K562 (cell line): ENCODE data around the gene MLYCD. TPM values are rescaled to one million over a fixed set of nuclear protein-coding genes. Genes with fewer than 3 reads are reported as not detected.
A peak's percentile ranks its signal among the peaks of the same experiment; 100 is the strongest.

Experiments
- ATF2 ChIP-seq: sonication (generic); formaldehyde crosslinking; IDR thresholded peaks from 2 replicates; pipeline ENCODE4 v1.8.1; 2022; ENCODE audit warnings: missing genetic modification reagents
- BHLHE40 ChIP-seq: IDR thresholded peaks from 2 replicates; pipeline ENCODE4 v1.6.1; 2011; ENCODE audit warnings: low read length, improper control_type of control experiment
- BRF1 ChIP-seq: IDR thresholded peaks from 3 replicates; pipeline ENCODE4 v1.6.1; 2011; ENCODE audit warnings: borderline replicate concordance, mild to moderate bottlenecking; ENCODE audit not compliant: insufficient read length; ENCODE audit errors: extremely low read depth
- CTCF ChIP-seq, 3 experiments: IDR thresholded peaks in 2 of 3; conservative IDR thresholded peaks in 1 of 3; 2 replicates each; pipeline ENCODE4 v1.5.1; 2011 to 2012; ENCODE audit warnings: low read length in 3 of 3, mild to moderate bottlenecking in 3 of 3, control low read depth in 2 of 3, improper control_type of control experiment in 1 of 3, inconsistent platforms in 1 of 3, low read depth in 1 of 3, mixed read lengths in 1 of 3, moderate library complexity in 1 of 3; ENCODE audit not compliant: insufficient read depth in 2 of 3
- ERF ChIP-seq: fragments of 450-650 bp; formaldehyde crosslinking; IDR thresholded peaks from 2 replicates; pipeline ENCODE4 v1.4.0; 2020; ENCODE audit warnings: mild to moderate bottlenecking, mixed read lengths
- HCFC1 ChIP-seq: IDR thresholded peaks from 2 replicates; pipeline ENCODE4 v1.6.1; 2012; ENCODE audit warnings: low read depth, low read length, improper control_type of control experiment
- HDGF ChIP-seq: fragments of 450-650 bp; IDR thresholded peaks from 2 replicates; pipeline ENCODE4 v1.6.1; 2016
- HNRNPUL1 ChIP-seq: fragments of 200-400 bp; formaldehyde crosslinking; IDR thresholded peaks from 2 replicates; pipeline ENCODE4 v1.6.1; 2017; ENCODE audit warnings: low read length
- JUND ChIP-seq, 2 experiments: IDR thresholded peaks; 2 replicates in 1 of 2; 3 replicates in 1 of 2; pipeline ENCODE4 v1.6.1; 2011; ENCODE audit warnings: borderline replicate concordance in 2 of 2, low read depth in 2 of 2, low read length in 2 of 2, improper control_type of control experiment in 1 of 2, missing biosample characterization in 1 of 2, missing genetic modification characterization in 1 of 2, missing genetic modification reagents in 1 of 2
- KLF16 ChIP-seq: IDR thresholded peaks from 2 replicates; pipeline ENCODE4 v1.6.1; 2016; ENCODE audit warnings: antibody characterized with exemption
- LCOR ChIP-seq: sonication (generic); formaldehyde crosslinking; IDR thresholded peaks from 2 replicates; pipeline ENCODE4 v1.8.0; 2022; ENCODE audit warnings: mild to moderate bottlenecking, missing genetic modification reagents
- MCM5 ChIP-seq: fragments of 450-650 bp; IDR thresholded peaks from 2 replicates; pipeline ENCODE4 v1.6.1; 2016; ENCODE audit warnings: low read depth
- MYBL2 ChIP-seq, 2 experiments: fragments of 450-650 bp in 1 of 2; sonication (generic) in 1 of 2; formaldehyde crosslinking in 1 of 2; IDR thresholded peaks; 2 replicates each; pipeline versions ENCODE4 v1.6.1 to v1.8.1; 2017 to 2022; ENCODE audit warnings: borderline replicate concordance in 1 of 2, inconsistent platforms in 1 of 2, low read depth in 1 of 2, mild to moderate bottlenecking in 1 of 2, missing genetic modification reagents in 1 of 2, moderate library complexity in 1 of 2
- NRF1 ChIP-seq, 2 experiments: fragments of 450-650 bp; IDR thresholded peaks in 1 of 2; conservative IDR thresholded peaks in 1 of 2; 2 replicates each; pipeline ENCODE4 v1.6.1; 2014; ENCODE audit warnings: mild to moderate bottlenecking in 2 of 2
- RAD21 ChIP-seq, 2 experiments: fragments of 250-450 bp in 1 of 2; fragments of 450-650 bp in 1 of 2; sonication (Bioruptor Pico) in 1 of 2; formaldehyde crosslinking in 1 of 2; IDR thresholded peaks in 1 of 2; conservative IDR thresholded peaks in 1 of 2; 2 replicates each; pipeline versions ENCODE4 v1.4.0 to v1.8.0; 2020 to 2022; ENCODE audit warnings: mild to moderate bottlenecking in 2 of 2, moderate library complexity in 1 of 2
- RAD51 ChIP-seq: fragments of 450-650 bp; IDR thresholded peaks from 2 replicates; pipeline ENCODE4 v1.7.1; 2016; ENCODE audit warnings: low read depth, mild to moderate bottlenecking, borderline replicate concordance
- SMARCA5 ChIP-seq: fragments of 450-650 bp; IDR thresholded peaks from 2 replicates; pipeline ENCODE4 v1.6.1; 2016
- SMARCE1 ChIP-seq: fragments of 450-650 bp; IDR thresholded peaks from 2 replicates; pipeline ENCODE4 v1.7.1; 2016; ENCODE audit warnings: mild to moderate bottlenecking
- STAT5A ChIP-seq: IDR thresholded peaks from 2 replicates; pipeline ENCODE4 v1.6.1; 2012; ENCODE audit warnings: low read length, inconsistent platforms, borderline replicate concordance
- TCF15 ChIP-seq: fragments of 250-450 bp; sonication (Bioruptor Pico); IDR thresholded peaks from 2 replicates; pipeline ENCODE4 v1.8.0; 2022; ENCODE audit warnings: moderate library complexity, mild to moderate bottlenecking, inconsistent platforms
- TFAP4 ChIP-seq: sonication (generic); formaldehyde crosslinking; IDR thresholded peaks from 2 replicates; pipeline ENCODE4 v1.8.0; 2022; ENCODE audit warnings: missing genetic modification reagents, mild to moderate bottlenecking, moderate library complexity, borderline replicate concordance
- ZFP91 ChIP-seq: sonication (generic); formaldehyde crosslinking; IDR thresholded peaks from 2 replicates; pipeline ENCODE4 v1.8.0; 2022; ENCODE audit warnings: mild to moderate bottlenecking, missing genetic modification reagents
- polyA plus RNA-seq, 8 experiments: library from polyadenylated mRNA; depleted of rRNA in 4 of 8; stranded (reverse) in 5 of 8; unstranded in 3 of 8; fragments of >200 nt; fragmentation: Nextera tagmentation in 2 of 8; fragmentation: Illumina TruSeq in 1 of 8; extraction: Ambion mirVana in 2 of 8; extraction: Trizol in 1 of 8; gene quantifications; 2 replicates each; pipeline versions ENCODE4 v1.2.1 to v1.2.3, GENCODE V29; 2011 to 2014; ENCODE audit warnings: inconsistent platforms in 1 of 8, missing spikeins in 1 of 8
- total RNA-seq, 7 experiments: library from RNA; depleted of rRNA in 6 of 7; stranded (reverse); fragments of >200 nt in 6 of 7; fragmentation: Illumina TruSeq in 2 of 7; extraction: Trizol in 2 of 7; gene quantifications; 2 replicates each; pipeline versions ENCODE4 v1.2.1 to v1.2.3, GENCODE V29; 2011 to 2021; ENCODE audit warnings: low replicate concordance in 1 of 7

Gene MLYCD
- total and polyA plus RNA-seq, 9 of the 15 experiments (the other 6 are each of a cell fraction or from before 2014, with no cell fraction given): 0.15 to 2.0 (median 1.0) TPM

- TF ChIP-seq SMARCE1: no peak
- no peak for TF ChIP-seq HDGF
- TF ChIP-seq CTCF (IDR thresholded peaks at IDR 0.05 in 2 of 3, conservative IDR thresholded peaks at IDR 0.05 in 1 of 3; ENCODE audit: insufficient read depth in 2 of 3, low read depth in 1 of 3, low read length in 3 of 3): peak; percentile 93 to 96 (median 95)
- TF ChIP-seq MYBL2 (IDR thresholded peaks at IDR 0.05; ENCODE audit: low read depth): no peak
- no peak for TF ChIP-seq MYBL2 (CRISPR knock-in tag; IDR thresholded peaks at IDR 0.05; ENCODE audit: borderline replicate concordance)
- no peak for TF ChIP-seq ZFP91 (CRISPR knock-in tag)
- no peak for TF ChIP-seq HNRNPUL1
- no peak for TF ChIP-seq LCOR (CRISPR knock-in tag)
- no peak for TF ChIP-seq SMARCA5
- no peak for TF ChIP-seq HCFC1
- TF ChIP-seq RAD51: no peak
- no peak for TF ChIP-seq ATF2 (CRISPR knock-in tag)
- TF ChIP-seq KLF16: 0 out of 2 replicates have a peak, but pooled peaks have one; percentile 17
- no peak for TF ChIP-seq TCF15 (CRISPR knock-in tag)
- TF ChIP-seq MCM5: no peak
- peak; percentile 51; the same call in 1 of the 2 replicates for TF ChIP-seq JUND (IDR thresholded peaks at IDR 0.05; ENCODE audit: borderline replicate concordance, low read depth, low read length)
- TF ChIP-seq JUND (tag; IDR thresholded peaks at IDR 0.05; ENCODE audit: borderline replicate concordance, low read depth, low read length): no peak; the same call in 2 of the 3 replicates
- peak; percentile 35 to 37; a peak in 2 of 4 replicates for TF ChIP-seq NRF1 (conservative IDR thresholded peaks at IDR 0.05 in 1 of 2, IDR thresholded peaks at IDR 0.05 in 1 of 2)
- TF ChIP-seq BHLHE40: 0 out of 2 replicates have a peak, but pooled peaks have one; percentile 39
- no peak for TF ChIP-seq ERF
- no peak for TF ChIP-seq BRF1
- peak; percentile 42; the same call in 1 of the 2 replicates for TF ChIP-seq TFAP4 (CRISPR knock-in tag)
- peak; percentile 53 to 80 for TF ChIP-seq RAD21 (CRISPR knock-in tag; conservative IDR thresholded peaks at IDR 0.05 in 1 of 2, IDR thresholded peaks at IDR 0.05 in 1 of 2)
- TF ChIP-seq STAT5A: no peak
These were observed 27.9 kb downstream of the MLYCD start (continued) for GRCh38 chr16:83926726-83927397.
